Endothelial cell of umbilical vein (primary cell): ENCODE data around the gene CD48. TPM values are rescaled to one million over a fixed set of nuclear protein-coding genes. Genes with fewer than 3 reads are reported as not detected.

Experiments used
- BruUV-seq: library from RNA; stranded (reverse); fragments of 400-500 nt; replicated peaks from 2 replicates; lab custom pipeline; 2021; lab: Mats Ljungman, UMichigan
- CTCF ChIA-PET: fragments of 300-600, 350-600 bp; sonication (Branson Sonifier 250); formaldehyde crosslinking; loops from one replicate; lab custom pipeline; 2021; ENCODE audit warnings: antibody characterized with exemption, inconsistent platforms; lab: Charles Lee
- POLR2A ChIA-PET: fragments of 300-600, 350-600 bp; sonication (Branson Sonifier 250); formaldehyde crosslinking; loops from one replicate; lab custom pipeline; 2021; ENCODE audit warnings: antibody characterized with exemption, inconsistent platforms; lab: Charles Lee
- DNase-seq: peaks from one replicate; pipeline ENCODE4 v3.0.0-alpha.2; 2011; ENCODE audit warnings: low read depth, low spot score
- FAIRE-seq: peaks from 2 replicates; lab custom pipeline; 2011; peaks lifted over from hg19 to GRCh38; lab: Jason Lieb, UNC
- H2AFZ ChIP-seq: 2 replicates; pipeline ENCODE4 v1.6.0; 2012; ENCODE audit warnings: low read depth, low read length, control low read depth, inconsistent platforms
- H3K27ac ChIP-seq: 2 replicates; pipeline ENCODE4 v1.5.1; 2011; ENCODE audit warnings: low read depth, mild to moderate bottlenecking, control low read depth, low read length, moderate library complexity; ENCODE audit not compliant: insufficient read depth
- H3K27me3 ChIP-seq, 2 experiments: 2 replicates each; pipeline versions ENCODE4 v1.6.0 to v1.6.1; 2011; ENCODE audit warnings: low read length in 2 of 2, mixed read lengths in 1 of 2; ENCODE audit not compliant: control insufficient read depth in 2 of 2, insufficient read depth in 2 of 2
- H3K36me3 ChIP-seq, 2 experiments: 2 replicates in 1 of 2; 3 replicates in 1 of 2; pipeline ENCODE4 v1.5.1; 2011; ENCODE audit warnings: low read length in 2 of 2, mild to moderate bottlenecking in 1 of 2, moderate library complexity in 1 of 2; ENCODE audit not compliant: control insufficient read depth in 2 of 2, insufficient read depth in 2 of 2; ENCODE audit errors: extremely low read depth in 1 of 2
- H3K4me1 ChIP-seq: 3 replicates; pipeline ENCODE4 v1.5.1; 2011; ENCODE audit warnings: mild to moderate bottlenecking, low read length; ENCODE audit not compliant: control insufficient read depth, insufficient read depth; ENCODE audit errors: extremely low read depth
- H3K4me2 ChIP-seq: 2 replicates; pipeline ENCODE4 v1.6.1; 2011; ENCODE audit warnings: low read length, control low read depth, mixed read lengths; ENCODE audit not compliant: insufficient read depth
- H3K4me3 ChIP-seq, 3 experiments: fragments of 200-600 bp in 1 of 3; sonication (generic), shearing (Covaris generic) in 1 of 3; replicated peaks in 1 of 3; 2 replicates each; pipeline ENCODE4 v1.5.1; 2011 to 2016; ENCODE audit warnings: control low read depth in 3 of 3, low read length in 3 of 3, mild to moderate bottlenecking in 2 of 3, inconsistent platforms in 1 of 3, low read depth in 1 of 3, moderate library complexity in 1 of 3; ENCODE audit not compliant: insufficient read depth in 1 of 3
- H3K79me2 ChIP-seq: 2 replicates; pipeline ENCODE4 v1.6.0; 2012; ENCODE audit warnings: low read length, inconsistent platforms; ENCODE audit not compliant: control insufficient read depth, insufficient read depth
- H3K9ac ChIP-seq: replicated peaks from 2 replicates; pipeline ENCODE3; 2011; ENCODE audit warnings: low read length, control low read depth; ENCODE audit not compliant: insufficient read depth; ENCODE audit errors: extremely low read depth
- H3K9me1 ChIP-seq: replicated peaks from 3 replicates; pipeline ENCODE4 v1.6.0; 2011; ENCODE audit warnings: mild to moderate bottlenecking, low read length; ENCODE audit not compliant: control insufficient read depth, insufficient read depth; ENCODE audit errors: extremely low read depth
- H3K9me3 ChIP-seq: replicated peaks from 2 replicates; pipeline ENCODE4 v1.5.1; 2012; ENCODE audit warnings: low read length, inconsistent platforms; ENCODE audit not compliant: control insufficient read depth, insufficient read depth
- H4K20me1 ChIP-seq: replicated peaks from 2 replicates; pipeline ENCODE3; 2011; ENCODE audit warnings: mild to moderate bottlenecking, low read length; ENCODE audit not compliant: control insufficient read depth, insufficient read depth; ENCODE audit errors: extremely low read depth
- CTCF ChIP-seq, 2 donors: IDR thresholded peaks; 1 replicate in 1 of 2; 2 replicates in 1 of 2; pipeline ENCODE4 v1.5.1; 2011; ENCODE audit warnings: low read length in 2 of 2, mild to moderate bottlenecking in 2 of 2, moderate library complexity in 2 of 2, control low read depth in 1 of 2, inconsistent platforms in 1 of 2, low read depth in 1 of 2; ENCODE audit not compliant: insufficient read depth in 1 of 2; ENCODE audit errors: extremely low read depth in 1 of 2
- EZH2 ChIP-seq: IDR thresholded peaks from 2 replicates; pipeline ENCODE4 v1.6.1; 2012; ENCODE audit warnings: borderline replicate concordance, low read depth, mild to moderate bottlenecking, moderate library complexity, low read length, inconsistent platforms; ENCODE audit not compliant: severe bottlenecking
- FOS ChIP-seq: IDR thresholded peaks from 2 replicates; pipeline ENCODE4 v1.6.1; 2011; ENCODE audit warnings: mild to moderate bottlenecking, low read length, moderate library complexity, borderline replicate concordance; ENCODE audit not compliant: insufficient read depth
- GATA2 ChIP-seq: IDR thresholded peaks from 2 replicates; pipeline ENCODE4 v1.7.0; 2011; ENCODE audit warnings: low read depth, mild to moderate bottlenecking, moderate library complexity, mixed read lengths, low read length; ENCODE audit not compliant: insufficient read length, insufficient read depth
- JUN ChIP-seq: IDR thresholded peaks from 2 replicates; pipeline ENCODE4 v1.6.1; 2011; ENCODE audit warnings: borderline replicate concordance, low read depth; ENCODE audit not compliant: insufficient read length, insufficient read depth
- MAX ChIP-seq: IDR thresholded peaks from 2 replicates; pipeline ENCODE4 v1.6.1; 2011; ENCODE audit not compliant: insufficient read depth, insufficient read length
- MYC ChIP-seq: IDR thresholded peaks from one replicate; pipeline ENCODE4 v1.6.1; 2011; ENCODE audit warnings: mild to moderate bottlenecking, low read depth, low read length
- POLR2A ChIP-seq: IDR thresholded peaks from 2 replicates; pipeline ENCODE4 v1.6.1; 2012; ENCODE audit warnings: low read depth, mild to moderate bottlenecking, control low read depth, low read length
- POLR2AphosphoS5 ChIP-seq: IDR thresholded peaks from 2 replicates; pipeline ENCODE4 v1.6.1; 2012; ENCODE audit warnings: low read depth, mild to moderate bottlenecking, control low read depth, low read length, moderate library complexity; ENCODE audit not compliant: insufficient read depth
- dilution Hi-C: fragments of 300-500 bp; cut with MboI; formaldehyde crosslinking; loops from one replicate; pipeline ENCODE4 v1.15.0; 2019; ENCODE audit warnings: low sequenced_read_pairs; ENCODE audit not compliant: extremely low pct_ligation_motif_present
- intact Hi-C: fragments of 100-400 bp; cut with micrococcal nuclease; formaldehyde crosslinking; loops from one replicate; pipeline ENCODE4 v1.10.0; 2022
- polyA plus RNA-seq, 4 experiments: library from polyadenylated mRNA; depleted of rRNA in 3 of 4; stranded (reverse) in 3 of 4; unstranded in 1 of 4; fragments of >200 nt; gene quantifications; 2 replicates each; pipeline versions ENCODE4 v1.2.1 to v1.2.3, GENCODE V29; 2011 to 2012; ENCODE audit warnings: missing spikeins in 1 of 4
- total RNA-seq: library from RNA; stranded (reverse); gene quantifications from 2 replicates; pipeline ENCODE4 v1.2.3, GENCODE V29; 2021

Gene CD48
- total and polyA plus RNA-seq, 2 donors (not counting 3 experiments of a cell fraction or from before 2014, with no cell fraction given), result not detected

- no peaks in the 10 kb centered on the region for H3K36me3 ChIP-seq
- H3K9me1 ChIP-seq, result no peaks in the 10 kb centered on the region
- FAIRE-seq (no peak), DNase-seq (no peak)
- dilution Hi-C loops (no loop called here), intact Hi-C loops (no loop called here)
- H3K27me3 ChIP-seq, result peaks cover 0 to 2% of the 10 kb centered on the region in 2 experiments
- BruUV-seq, result no TSS peak
- TF ChIP-seq POLR2AphosphoS5 (no peak), MYC (no peak), EZH2 (no peak), JUN (no peak), GATA2 (no peak), POLR2A (no peak), CTCF (IDR thresholded peaks at IDR 0.05; ENCODE audit: extremely low read depth in 1 of 2, insufficient read depth in 1 of 2, low read depth in 1 of 2, low read length in 2 of 2) (no peak), FOS (no peak), MAX (no peak)
- ChIA-PET POLR2A (no interaction called here), CTCF (interaction anchor here (1.3 kb wide), 1 partner anchor 17 kb away, joined by 3 read pairs; no protein-coding TSS in a partner anchor)
- no peak overlapping the region for H3K4me2 ChIP-seq
- no peaks in the 10 kb centered on the region for H3K4me1 ChIP-seq
- no peak overlapping the region for H3K9ac ChIP-seq
- no peak overlapping the region for H3K27ac ChIP-seq
- H3K9me3 ChIP-seq, result no peaks in the 10 kb centered on the region
- H3K4me3 ChIP-seq, result no peak overlapping the region
- no peaks in the 10 kb centered on the region for H4K20me1 ChIP-seq
- no peak overlapping the region for H2AFZ ChIP-seq
- H3K79me2 ChIP-seq, result no peaks in the 10 kb centered on the region
Observed at GRCh38 chr1:160658162-160658813, 53.3 kb downstream of the CD48 start.
